ENCODE data around the gene RAB31. TPM values are rescaled to one million over a fixed set of nuclear protein-coding genes. Genes with fewer than 3 reads are reported as not detected.
A peak's percentile ranks its signal among the peaks of the same experiment; 100 is the strongest.

RAB31 gene
- total RNA-seq, 4 donors from 2014 or later: 94.0 to 145 (median 107) TPM

DNA sequence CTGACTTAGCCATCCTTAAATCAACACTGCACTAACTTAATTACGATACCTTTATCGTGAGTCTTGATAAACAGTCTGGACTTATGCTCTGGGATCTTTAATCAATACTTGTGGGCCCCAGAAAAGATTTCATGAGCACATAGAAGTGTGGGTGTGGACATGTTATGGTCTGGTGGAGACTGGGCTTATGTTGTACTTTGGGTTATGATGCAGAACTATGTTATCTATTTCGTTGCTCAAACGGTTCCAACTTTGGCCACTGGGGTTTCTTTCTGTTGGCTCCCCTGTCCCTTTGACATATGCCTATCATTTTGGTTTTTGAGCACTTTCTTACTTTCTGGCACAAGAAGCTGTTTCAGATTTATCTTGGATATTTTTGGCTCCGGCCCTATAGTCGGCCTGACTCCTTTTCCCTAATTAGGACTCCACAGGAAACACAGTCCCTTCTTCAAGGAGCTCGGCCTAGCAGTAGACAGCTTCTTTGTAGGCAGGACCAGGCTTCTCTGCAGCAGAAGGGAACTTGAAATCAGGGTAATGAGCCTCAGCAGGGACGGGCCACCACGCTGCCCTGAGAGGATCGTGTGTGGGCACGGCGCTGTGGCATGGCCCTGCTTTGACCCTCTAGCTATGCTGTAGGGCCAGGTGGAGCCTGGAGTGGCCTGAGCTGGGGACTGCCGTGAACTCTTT, 123.1 kb downstream of the RAB31 start:
- H3K36me3 ChIP-seq: peaks cover 0 to 11% (median 0%) of the 10 kb centered on the region in 4 donors
- no peaks in the 10 kb centered on the region for H3K27me3 ChIP-seq
- TF ChIP-seq POLR2AphosphoS5 (IDR thresholded peaks at IDR 0.05): no peak
- TF ChIP-seq POLR2A (IDR thresholded peaks at IDR 0.05; ENCODE audit: low read depth): no peak
- TF ChIP-seq, protein P1, sequence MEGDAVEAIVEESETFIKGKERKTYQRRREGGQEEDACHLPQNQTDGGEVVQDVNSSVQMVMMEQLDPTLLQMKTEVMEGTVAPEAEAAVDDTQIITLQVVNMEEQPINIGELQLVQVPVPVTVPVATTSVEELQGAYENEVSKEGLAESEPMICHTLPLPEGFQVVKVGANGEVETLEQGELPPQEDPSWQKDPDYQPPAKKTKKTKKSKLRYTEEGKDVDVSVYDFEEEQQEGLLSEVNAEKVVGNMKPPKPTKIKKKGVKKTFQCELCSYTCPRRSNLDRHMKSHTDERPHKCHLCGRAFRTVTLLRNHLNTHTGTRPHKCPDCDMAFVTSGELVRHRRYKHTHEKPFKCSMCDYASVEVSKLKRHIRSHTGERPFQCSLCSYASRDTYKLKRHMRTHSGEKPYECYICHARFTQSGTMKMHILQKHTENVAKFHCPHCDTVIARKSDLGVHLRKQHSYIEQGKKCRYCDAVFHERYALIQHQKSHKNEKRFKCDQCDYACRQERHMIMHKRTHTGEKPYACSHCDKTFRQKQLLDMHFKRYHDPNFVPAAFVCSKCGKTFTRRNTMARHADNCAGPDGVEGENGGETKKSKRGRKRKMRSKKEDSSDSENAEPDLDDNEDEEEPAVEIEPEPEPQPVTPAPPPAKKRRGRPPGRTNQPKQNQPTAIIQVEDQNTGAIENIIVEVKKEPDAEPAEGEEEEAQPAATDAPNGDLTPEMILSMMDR (IDR thresholded peaks at IDR 0.05): peak in 1 of 3 experiments; percentile 29
- no peak for TF ChIP-seq EP300 (IDR thresholded peaks at IDR 0.05)
- no peaks in the 10 kb centered on the region for H3K9me3 ChIP-seq
- intact Hi-C loops (cut with DNase I): loop anchor here (10.0 kb wide), 1 partner anchor 116 kb away; no protein-coding TSS in a partner anchor
- H3K4me1 ChIP-seq: peaks cover 17 to 65% (median 52%) of the 10 kb centered on the region in 4 donors
- H3K27ac ChIP-seq (replicated peaks in 1 of 4): peak overlapping the region; percentile 46 to 72 (median 56)
- peak; percentile 90 for DNase-seq (ENCODE audit: extremely low spot score)
- WGBS: 73% methylated on average over 8 of the region's 13 CpGs
- H3K4me3 ChIP-seq: no peak overlapping the region

DNA sequence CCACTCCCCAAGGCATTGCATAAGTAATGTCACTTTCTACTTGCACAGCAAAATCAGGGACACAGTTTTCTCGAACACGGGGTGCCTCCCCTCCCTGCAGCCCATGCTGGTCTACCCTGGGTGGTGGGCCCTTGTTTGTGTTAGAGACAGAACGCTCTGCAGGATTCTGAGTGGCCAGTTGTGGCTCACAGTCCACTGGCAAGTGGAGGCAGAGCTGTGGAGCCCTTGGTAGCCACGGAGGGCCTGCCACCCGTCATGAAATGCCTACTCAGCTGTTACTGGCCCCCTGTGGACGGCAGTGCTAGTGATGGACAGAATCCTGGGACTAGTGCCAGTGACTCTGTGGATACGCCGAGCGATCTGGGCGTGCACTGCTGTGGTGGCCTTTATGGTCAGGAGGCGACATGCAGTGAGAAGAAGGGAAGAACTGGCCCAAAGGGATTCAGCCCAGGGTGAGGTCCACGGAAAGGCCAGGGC, 123.7 kb downstream of the RAB31 start:
- H3K4me3 ChIP-seq: no peak overlapping the region
- WGBS: 100% methylated on average over 2 of the region's 12 CpGs
- no peaks in the 10 kb centered on the region for H3K9me3 ChIP-seq
- H3K4me1 ChIP-seq: peaks cover 19 to 65% (median 54%) of the 10 kb centered on the region in 4 donors
- peaks cover 0 to 11% (median 0%) of the 10 kb centered on the region in 4 donors for H3K36me3 ChIP-seq
- peak overlapping the region; percentile 46 to 72 (median 56) for H3K27ac ChIP-seq (replicated peaks in 1 of 4)
- TF ChIP-seq POLR2AphosphoS5 (IDR thresholded peaks at IDR 0.05): no peak
- no peak for TF ChIP-seq EP300 (IDR thresholded peaks at IDR 0.05)
- TF ChIP-seq, protein P1 (IDR thresholded peaks at IDR 0.05): no peak
- no peak for TF ChIP-seq POLR2A (IDR thresholded peaks at IDR 0.05; ENCODE audit: low read depth)
- no peaks in the 10 kb centered on the region for H3K27me3 ChIP-seq
- intact Hi-C loops (cut with DNase I): loop anchor here (10.0 kb wide), 1 partner anchor 117 kb away; no protein-coding TSS in a partner anchor
- peak; percentile 80 for DNase-seq (ENCODE audit: extremely low spot score)

DNA sequence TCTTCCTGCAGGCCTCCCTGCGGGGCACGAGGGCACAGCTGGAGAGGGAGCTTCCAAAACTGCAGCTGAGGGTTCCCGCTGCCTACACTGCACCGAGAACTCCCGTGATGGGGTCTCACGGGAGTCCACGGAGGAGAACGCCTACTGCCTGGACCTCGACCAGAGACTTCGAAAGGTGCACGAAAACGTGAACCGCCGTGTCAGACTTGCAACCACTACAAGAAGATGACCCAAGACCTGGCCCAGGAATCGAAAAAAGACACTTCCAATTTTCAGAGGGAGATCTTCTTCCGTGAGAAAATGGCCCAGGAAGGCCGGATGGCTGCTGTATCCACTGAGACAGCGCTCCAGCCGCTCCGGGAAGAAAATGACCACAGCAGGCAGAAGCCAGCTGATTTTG, 124.8 kb downstream of the RAB31 start:
- 94% methylated on average over 12 of the region's 20 CpGs for WGBS
- H3K9me3 ChIP-seq: no peaks in the 10 kb centered on the region
- no peak overlapping the region for H3K4me3 ChIP-seq
- no peak overlapping the region for H3K27ac ChIP-seq (replicated peaks in 1 of 4)
- TF ChIP-seq POLR2A (IDR thresholded peaks at IDR 0.05; ENCODE audit: low read depth) (no peak), EP300 (IDR thresholded peaks at IDR 0.05) (no peak), POLR2AphosphoS5 (IDR thresholded peaks at IDR 0.05) (no peak)
- TF ChIP-seq, protein P1 (IDR thresholded peaks at IDR 0.05): no peak
- H3K4me1 ChIP-seq: peaks cover 15 to 63% (median 54%) of the 10 kb centered on the region in 4 donors
- DNase-seq (ENCODE audit: extremely low spot score): peak; percentile 91
- peaks cover 0 to 11% (median 0%) of the 10 kb centered on the region in 4 donors for H3K36me3 ChIP-seq
- intact Hi-C loops (cut with DNase I): loop anchor here (10.0 kb wide), 1 partner anchor 118 kb away; no protein-coding TSS in a partner anchor
- H3K27me3 ChIP-seq: no peaks in the 10 kb centered on the region

DNA sequence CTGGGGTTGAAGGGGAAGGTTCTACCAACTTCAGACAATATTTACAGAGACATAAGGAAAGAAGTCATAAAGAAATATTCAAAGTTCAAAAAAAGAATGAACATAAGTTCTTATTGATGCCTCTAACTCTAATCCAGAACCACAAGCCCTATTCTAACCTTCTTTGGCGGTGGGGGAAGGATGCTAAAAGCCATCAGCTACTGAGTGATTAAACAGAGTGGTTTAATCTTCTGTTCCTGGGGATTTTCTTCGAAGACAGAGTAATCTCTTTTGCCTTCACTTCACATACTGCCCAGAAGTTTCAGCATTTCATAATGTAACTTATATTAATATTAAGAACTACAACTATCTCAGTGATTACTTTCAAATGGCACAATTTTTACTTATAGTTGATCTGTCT, 126.5 kb downstream of the RAB31 start:
- peak overlapping the region; percentile 67 to 80 (median 78) for H3K27ac ChIP-seq (replicated peaks in 1 of 4)
- no peaks in the 10 kb centered on the region for H3K27me3 ChIP-seq
- no peak for DNase-seq (ENCODE audit: extremely low spot score)
- peaks cover 0 to 11% (median 0%) of the 10 kb centered on the region in 4 donors for H3K36me3 ChIP-seq
- intact Hi-C loops (cut with DNase I): loop anchor here (10.0 kb wide), 1 partner anchor 120 kb away; no protein-coding TSS in a partner anchor
- H3K4me3 ChIP-seq: no peak overlapping the region
- 79% methylated on average over 2 of the region's 2 CpGs for WGBS
- no peaks in the 10 kb centered on the region for H3K9me3 ChIP-seq
- peaks cover 28 to 68% (median 66%) of the 10 kb centered on the region in 4 donors for H3K4me1 ChIP-seq
- no peak for TF ChIP-seq POLR2A (IDR thresholded peaks at IDR 0.05; ENCODE audit: low read depth)
- no peak for TF ChIP-seq EP300 (IDR thresholded peaks at IDR 0.05)
- TF ChIP-seq, protein P1 (IDR thresholded peaks at IDR 0.05): no peak
- TF ChIP-seq POLR2AphosphoS5 (IDR thresholded peaks at IDR 0.05): no peak

All from esophagus muscularis mucosa (tissue), 4 donors.